Vagina (tissue), 2 donors: Measurements from ENCODE around the gene ZFY.

Experiments
- POLR2A ChIP-seq, 2 donors: fragments of 450-650 bp; IDR thresholded peaks; one replicate each; pipeline ENCODE4 v1.6.1; 2017; ENCODE audit warnings: antibody characterized with exemption in 2 of 2, mild to moderate bottlenecking in 2 of 2, moderate library complexity in 2 of 2
- POLR2AphosphoS5 ChIP-seq, 2 donors: sonication (generic); formaldehyde crosslinking; IDR thresholded peaks; one replicate each; pipeline ENCODE4 v1.9.0; 2017; ENCODE audit warnings: antibody characterized with exemption in 2 of 2, mild to moderate bottlenecking in 2 of 2, low read depth in 1 of 2; ENCODE audit not compliant: insufficient read depth in 1 of 2
- TF ChIP-seq, protein P1 (sequence below), 3 experiments: fragments of 450-650 bp in 2 of 3; fragments of 200-600 bp in 1 of 3; sonication (generic) in 1 of 3; IDR thresholded peaks; one replicate each; pipeline ENCODE4 v1.5.1; 2017 to 2019; ENCODE audit warnings: antibody characterized with exemption in 3 of 3, mild to moderate bottlenecking in 2 of 3, moderate library complexity in 2 of 3

GRCh38 chrY:2896050-2896449 is 39.1 kb upstream of the ZFY start:
- TF ChIP-seq, protein P1, sequence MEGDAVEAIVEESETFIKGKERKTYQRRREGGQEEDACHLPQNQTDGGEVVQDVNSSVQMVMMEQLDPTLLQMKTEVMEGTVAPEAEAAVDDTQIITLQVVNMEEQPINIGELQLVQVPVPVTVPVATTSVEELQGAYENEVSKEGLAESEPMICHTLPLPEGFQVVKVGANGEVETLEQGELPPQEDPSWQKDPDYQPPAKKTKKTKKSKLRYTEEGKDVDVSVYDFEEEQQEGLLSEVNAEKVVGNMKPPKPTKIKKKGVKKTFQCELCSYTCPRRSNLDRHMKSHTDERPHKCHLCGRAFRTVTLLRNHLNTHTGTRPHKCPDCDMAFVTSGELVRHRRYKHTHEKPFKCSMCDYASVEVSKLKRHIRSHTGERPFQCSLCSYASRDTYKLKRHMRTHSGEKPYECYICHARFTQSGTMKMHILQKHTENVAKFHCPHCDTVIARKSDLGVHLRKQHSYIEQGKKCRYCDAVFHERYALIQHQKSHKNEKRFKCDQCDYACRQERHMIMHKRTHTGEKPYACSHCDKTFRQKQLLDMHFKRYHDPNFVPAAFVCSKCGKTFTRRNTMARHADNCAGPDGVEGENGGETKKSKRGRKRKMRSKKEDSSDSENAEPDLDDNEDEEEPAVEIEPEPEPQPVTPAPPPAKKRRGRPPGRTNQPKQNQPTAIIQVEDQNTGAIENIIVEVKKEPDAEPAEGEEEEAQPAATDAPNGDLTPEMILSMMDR (IDR thresholded peaks at IDR 0.05): no peak
- TF ChIP-seq POLR2AphosphoS5 (IDR thresholded peaks at IDR 0.05; ENCODE audit: insufficient read depth in 1 of 2, low read depth in 1 of 2) (no peak), POLR2A (IDR thresholded peaks at IDR 0.05) (no peak)
